ENCODE measurements around the gene TMEM135. TPM values are rescaled to one million over a fixed set of nuclear protein-coding genes. Genes with fewer than 3 reads are reported as not detected.
"Not testable (repeated sequence)": the region's sequence is repeated elsewhere in the genome, so short reads cannot be mapped to it uniquely, and the experiment has no call there.

The TMEM135 gene
- total RNA-seq, 1 donor from 2014 or later: 22.3 TPM

DNA sequence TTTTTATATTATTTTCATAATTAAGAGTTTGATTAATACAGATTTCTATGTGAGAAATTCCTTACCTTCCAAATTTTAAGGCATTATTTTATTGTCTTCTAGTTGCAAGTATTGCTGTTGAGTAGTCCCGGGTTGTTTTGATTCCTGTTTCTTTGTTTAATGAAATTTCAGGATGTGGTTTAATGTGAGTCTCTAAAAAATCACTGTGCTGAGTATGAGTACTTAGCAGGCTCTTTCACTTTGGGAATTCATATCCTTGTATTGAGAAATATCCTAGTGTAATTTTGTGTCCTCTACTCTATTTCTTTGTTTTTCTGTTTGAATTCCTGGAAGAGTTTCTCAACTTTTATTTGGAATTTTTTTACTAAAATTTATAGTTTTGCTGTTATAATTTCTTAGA, 113.2 kb downstream of the TMEM135 start:
- H3K27me3 ChIP-seq (ENCODE audit: low read depth): no peaks in the 10 kb centered on the region
- no peaks in the 10 kb centered on the region for H3K4me1 ChIP-seq
- TF ChIP-seq, protein P1, sequence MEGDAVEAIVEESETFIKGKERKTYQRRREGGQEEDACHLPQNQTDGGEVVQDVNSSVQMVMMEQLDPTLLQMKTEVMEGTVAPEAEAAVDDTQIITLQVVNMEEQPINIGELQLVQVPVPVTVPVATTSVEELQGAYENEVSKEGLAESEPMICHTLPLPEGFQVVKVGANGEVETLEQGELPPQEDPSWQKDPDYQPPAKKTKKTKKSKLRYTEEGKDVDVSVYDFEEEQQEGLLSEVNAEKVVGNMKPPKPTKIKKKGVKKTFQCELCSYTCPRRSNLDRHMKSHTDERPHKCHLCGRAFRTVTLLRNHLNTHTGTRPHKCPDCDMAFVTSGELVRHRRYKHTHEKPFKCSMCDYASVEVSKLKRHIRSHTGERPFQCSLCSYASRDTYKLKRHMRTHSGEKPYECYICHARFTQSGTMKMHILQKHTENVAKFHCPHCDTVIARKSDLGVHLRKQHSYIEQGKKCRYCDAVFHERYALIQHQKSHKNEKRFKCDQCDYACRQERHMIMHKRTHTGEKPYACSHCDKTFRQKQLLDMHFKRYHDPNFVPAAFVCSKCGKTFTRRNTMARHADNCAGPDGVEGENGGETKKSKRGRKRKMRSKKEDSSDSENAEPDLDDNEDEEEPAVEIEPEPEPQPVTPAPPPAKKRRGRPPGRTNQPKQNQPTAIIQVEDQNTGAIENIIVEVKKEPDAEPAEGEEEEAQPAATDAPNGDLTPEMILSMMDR (IDR thresholded peaks at IDR 0.05): no peak
- DNase-seq (no peak), ATAC-seq (no peak)
- intact Hi-C loops (cut with DNase I): no loop called here
- H3K36me3 ChIP-seq: no peaks in the 10 kb centered on the region
- H3K4me3 ChIP-seq: no peak overlapping the region
- no peaks in the 10 kb centered on the region for H3K9me3 ChIP-seq
- H3K27ac ChIP-seq: no peak overlapping the region

DNA sequence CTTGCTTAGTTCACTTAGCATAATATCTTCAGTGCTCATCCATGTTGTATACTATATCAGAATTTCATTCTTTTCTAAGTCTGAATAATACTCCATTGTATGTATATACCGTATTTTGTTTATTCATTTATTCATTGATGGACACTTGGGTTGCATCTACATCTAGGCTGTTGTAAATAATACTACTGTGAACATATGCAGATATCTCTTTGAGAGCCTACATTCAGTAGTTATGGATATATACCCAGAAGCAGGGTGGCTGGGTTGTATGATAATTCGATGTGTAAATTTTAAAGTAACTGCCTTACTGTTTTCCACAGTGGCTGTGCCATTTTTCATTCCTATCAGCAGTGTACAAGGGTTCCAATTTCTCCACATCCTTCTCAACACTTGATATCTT, 116.5 kb downstream of the TMEM135 start:
- intact Hi-C loops (cut with DNase I): no loop called here
- no peak overlapping the region for H3K4me3 ChIP-seq
- TF ChIP-seq, protein P1 (IDR thresholded peaks at IDR 0.05): no peak
- H3K27ac ChIP-seq: no peak overlapping the region
- DNase-seq: no peak
- no peaks in the 10 kb centered on the region for H3K4me1 ChIP-seq
- H3K27me3 ChIP-seq (ENCODE audit: low read depth): no peaks in the 10 kb centered on the region
- no peak for ATAC-seq
- H3K9me3 ChIP-seq: no peaks in the 10 kb centered on the region
- H3K36me3 ChIP-seq: no peaks in the 10 kb centered on the region

DNA sequence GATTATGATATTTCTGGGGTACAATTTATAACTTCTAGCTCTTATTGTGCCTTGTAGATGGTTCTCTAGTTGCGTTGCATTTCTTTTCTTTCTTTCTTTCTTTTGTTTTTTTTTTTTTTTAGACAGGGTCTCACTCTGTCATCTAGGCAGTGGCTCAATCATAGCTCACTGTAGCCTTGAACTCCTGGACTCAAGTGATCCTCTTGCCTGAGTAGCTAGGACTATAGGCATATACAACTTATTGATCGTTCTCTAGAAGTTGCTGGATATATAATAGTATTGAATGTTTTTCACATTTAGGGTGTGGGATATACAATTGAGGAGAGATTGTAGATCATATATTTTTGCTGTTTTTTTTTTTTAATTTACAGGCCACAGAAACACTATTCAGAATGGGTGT, 119.2 kb downstream of the TMEM135 start:
- no peak for DNase-seq
- ATAC-seq: no peak
- TF ChIP-seq, protein P1 (IDR thresholded peaks at IDR 0.05): no peak
- Histone ChIP-seq H3K4me3 (no peak overlapping the region), H3K27ac (no peak overlapping the region), H3K27me3 (ENCODE audit: low read depth) (no peaks in the 10 kb centered on the region), H3K9me3 (no peaks in the 10 kb centered on the region), H3K4me1 (no peaks in the 10 kb centered on the region), H3K36me3 (no peaks in the 10 kb centered on the region)
- intact Hi-C loops (cut with DNase I): no loop called here

DNA sequence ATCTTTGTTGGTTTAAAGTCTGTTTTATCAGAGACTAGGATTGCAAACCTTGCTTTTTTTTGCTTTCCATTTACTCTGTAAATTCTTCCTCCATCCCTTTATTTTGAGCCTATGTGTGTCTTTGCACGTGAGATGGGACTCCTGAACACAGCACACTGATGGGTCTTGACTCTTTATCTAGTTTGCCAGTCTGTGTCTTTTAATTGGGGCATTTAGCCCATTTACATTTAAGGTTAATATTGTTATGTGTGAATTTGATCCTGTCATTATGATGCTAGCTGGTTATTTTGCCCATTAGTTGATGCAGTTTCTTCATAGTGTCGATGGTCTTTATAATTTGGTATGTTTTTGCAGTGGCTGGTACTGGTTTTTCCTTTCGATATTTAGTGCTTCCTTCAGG, 131.3 kb downstream of the TMEM135 start:
- H3K9me3 ChIP-seq; H3K27me3 ChIP-seq (ENCODE audit: low read depth); DNase-seq; H3K4me3 ChIP-seq; H3K27ac ChIP-seq; intact Hi-C loops (cut with DNase I); H3K36me3 ChIP-seq; H3K4me1 ChIP-seq; ATAC-seq: not testable (repeated sequence)

DNA sequence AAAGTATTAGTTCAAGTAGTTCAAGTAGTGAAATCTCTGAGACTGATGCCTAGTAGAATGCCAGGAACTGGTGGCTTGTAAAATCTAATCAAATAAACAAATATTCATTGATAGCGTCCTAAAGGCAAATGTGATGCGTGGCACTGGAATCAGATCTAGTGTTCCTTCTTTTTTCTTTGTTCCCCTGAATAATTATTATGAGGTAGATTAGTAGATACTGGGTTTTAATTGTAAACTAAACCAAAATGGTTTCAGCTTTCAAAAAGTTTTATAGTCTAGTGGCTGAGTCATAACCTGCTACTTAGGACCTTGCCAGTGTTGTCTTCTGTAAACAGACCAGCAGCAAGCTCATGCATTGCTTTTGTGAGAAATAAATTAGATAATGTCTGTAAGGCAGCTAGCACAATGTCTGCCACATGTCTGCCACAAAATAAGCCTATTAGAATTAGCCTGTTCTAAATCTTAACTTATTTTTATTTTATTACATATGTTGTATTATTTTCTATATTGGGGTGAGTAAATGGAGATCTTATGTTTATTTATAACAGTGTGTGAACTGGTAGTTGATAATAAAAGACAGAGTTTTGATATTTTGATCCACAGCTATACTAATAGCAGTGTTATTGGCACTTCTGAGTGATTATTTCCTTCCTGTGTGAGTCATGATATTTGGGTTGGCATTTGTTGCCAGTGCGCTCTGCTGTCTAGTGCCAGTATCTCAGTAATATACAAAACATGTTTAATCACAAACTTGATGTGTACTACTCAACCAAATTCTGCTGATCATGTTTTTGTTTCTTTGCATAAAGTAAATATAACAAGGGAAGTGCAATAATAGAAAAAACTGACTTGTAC, 135.7 kb downstream of the TMEM135 start:
- peak; percentile 37 to 69 for ATAC-seq
- intact Hi-C loops (cut with DNase I): no loop called here
- Histone ChIP-seq H3K36me3 (no peaks in the 10 kb centered on the region), H3K4me3 (no peak overlapping the region), H3K27ac (no peak overlapping the region), H3K4me1 (no peaks in the 10 kb centered on the region), H3K27me3 (ENCODE audit: low read depth) (no peaks in the 10 kb centered on the region), H3K9me3 (peaks cover 3% of the 10 kb centered on the region)
- TF ChIP-seq, protein P1 (IDR thresholded peaks at IDR 0.05): no peak
- no peak for DNase-seq

DNA sequence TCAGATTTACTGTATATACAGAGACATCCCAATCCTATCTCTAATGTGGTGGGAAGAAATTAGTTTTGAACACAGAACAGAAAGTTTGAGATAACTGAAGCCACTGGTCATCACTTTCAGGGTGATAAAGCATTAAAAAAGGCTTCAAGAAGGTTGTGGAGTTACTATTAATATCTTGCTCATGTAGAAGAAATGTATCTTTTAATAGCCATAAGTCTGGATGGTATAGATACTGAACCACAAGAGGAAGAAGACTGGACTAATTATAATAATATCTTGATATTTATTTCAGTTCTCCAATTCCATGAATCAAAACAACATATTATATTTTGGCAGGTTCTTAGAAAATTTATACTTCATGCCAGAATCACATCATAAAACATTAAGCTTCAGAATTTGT, 137.1 kb downstream of the TMEM135 start:
- Histone ChIP-seq H3K4me1 (no peaks in the 10 kb centered on the region), H3K27ac (no peak overlapping the region), H3K36me3 (no peaks in the 10 kb centered on the region), H3K27me3 (ENCODE audit: low read depth) (no peaks in the 10 kb centered on the region), H3K9me3 (peaks cover 3% of the 10 kb centered on the region), H3K4me3 (no peak overlapping the region)
- intact Hi-C loops (cut with DNase I): no loop called here
- TF ChIP-seq, protein P1 (IDR thresholded peaks at IDR 0.05): no peak
- ATAC-seq (no peak), DNase-seq (no peak)
